Mucosa of gallbladder (tissue), 1 donor: ENCODE results near the gene HPCAL1. TPM values are rescaled to one million over a fixed set of nuclear protein-coding genes. Genes with fewer than 3 reads are reported as not detected.

Source experiments
- DNase-seq: peaks from one replicate; pipeline ENCODE4 v3.0.0-alpha.2; 2020; ENCODE audit warnings: low spot score
- total RNA-seq: library from RNA; stranded (reverse); gene quantifications from one replicate; pipeline ENCODE4 v1.2.1, GENCODE V29; 2021
- donor health status: DM: no; HTN: no; CAD: no.

HPCAL1 gene
- total RNA-seq, 1 donor from 2014 or later, result 44.0 TPM

- peak; percentile 79 for DNase-seq
These were observed 32.7 kb upstream of the HPCAL1 start for GRCh38 chr2:10269711-10270610.

GRCh38 chr2:10271509-10271908, 31.2 kb upstream of the HPCAL1 start:
- no peak for DNase-seq

GRCh38 chr2:10271946-10272345, 30.8 kb upstream of the HPCAL1 start:
- no peak for DNase-seq

GRCh38 chr2:10272464-10272863, 30.2 kb upstream of the HPCAL1 start:
- no peak for DNase-seq

- DNase-seq, result no peak
These were observed 29.2 kb upstream of the HPCAL1 start for GRCh38 chr2:10273215-10274175.

- no peak for DNase-seq
These were observed 28.3 kb upstream of the HPCAL1 start for GRCh38 chr2:10274376-10274775.

- no peak for DNase-seq
These were observed 27.5 kb upstream of the HPCAL1 start for GRCh38 chr2:10274983-10275802.

GRCh38 chr2:10276481-10277292, 26.0 kb upstream of the HPCAL1 start:
- no peak for DNase-seq

GRCh38 chr2:10277293-10278028, 25.2 kb upstream of the HPCAL1 start:
- DNase-seq, result no peak

- DNase-seq, result peak; percentile 79
These were observed 24.5 kb upstream of the HPCAL1 start for GRCh38 chr2:10278029-10278762.

GRCh38 chr2:10278763-10279471, 23.8 kb upstream of the HPCAL1 start:
- DNase-seq, result no peak

- no peak for DNase-seq
These were observed 23.2 kb upstream of the HPCAL1 start for GRCh38 chr2:10279472-10279870.

- DNase-seq, result no peak
These were observed 22.7 kb upstream of the HPCAL1 start for GRCh38 chr2:10279946-10280463.

- no peak for DNase-seq
These were observed 20.8 kb upstream of the HPCAL1 start for GRCh38 chr2:10281891-10282290.

- no peak for DNase-seq
These were observed 20.0 kb upstream of the HPCAL1 start for GRCh38 chr2:10282611-10283105.

GRCh38 chr2:10283106-10284062, 19.3 kb upstream of the HPCAL1 start:
- no peak for DNase-seq
